DMS79 (cell line): ENCODE measurements around the gene SPATA25.
A peak's percentile ranks its signal among the peaks of the same experiment; 100 is the strongest.
"Not testable (repeated sequence)": the region's sequence is repeated elsewhere in the genome, so short reads cannot be mapped to it uniquely, and the experiment has no call there.

Source experiments
- DNase-seq: peaks from one replicate; lab custom pipeline; 2025; lab: John Stamatoyannopoulos, UW

The SPATA25 gene, protein sequence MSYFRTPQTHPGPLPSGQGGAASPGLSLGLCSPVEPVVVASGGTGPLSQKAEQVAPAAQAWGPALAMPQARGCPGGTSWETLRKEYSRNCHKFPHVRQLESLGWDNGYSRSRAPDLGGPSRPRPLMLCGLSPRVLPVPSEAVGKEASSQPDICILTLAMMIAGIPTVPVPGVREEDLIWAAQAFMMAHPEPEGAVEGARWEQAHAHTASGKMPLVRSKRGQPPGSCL

DNA sequence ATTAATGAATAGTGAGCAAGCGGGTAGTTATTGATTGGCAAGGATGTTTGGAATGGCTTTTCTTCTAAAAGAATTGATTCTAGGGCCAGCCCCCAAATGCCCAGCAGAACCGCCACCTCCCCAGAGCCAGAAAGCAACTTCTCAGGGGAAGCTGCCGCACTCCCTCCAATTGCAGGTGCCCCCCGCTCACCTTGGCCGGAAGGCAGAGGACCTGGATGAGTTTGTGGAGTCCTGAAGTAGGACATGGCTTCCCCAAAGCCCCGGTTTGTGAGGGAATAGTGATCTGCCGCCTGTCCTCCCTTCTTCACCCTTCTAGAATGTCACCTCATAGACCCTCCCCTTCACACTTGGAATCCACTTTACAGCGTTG lies at the start of gene SPATA25:
Gene SPATA25, minus strand, starts transcription at position 277 of the 370 bp plus-strand sequence. Its CDS starts 32 bp downstream, at position 245.
- no peak for DNase-seq

DNA sequence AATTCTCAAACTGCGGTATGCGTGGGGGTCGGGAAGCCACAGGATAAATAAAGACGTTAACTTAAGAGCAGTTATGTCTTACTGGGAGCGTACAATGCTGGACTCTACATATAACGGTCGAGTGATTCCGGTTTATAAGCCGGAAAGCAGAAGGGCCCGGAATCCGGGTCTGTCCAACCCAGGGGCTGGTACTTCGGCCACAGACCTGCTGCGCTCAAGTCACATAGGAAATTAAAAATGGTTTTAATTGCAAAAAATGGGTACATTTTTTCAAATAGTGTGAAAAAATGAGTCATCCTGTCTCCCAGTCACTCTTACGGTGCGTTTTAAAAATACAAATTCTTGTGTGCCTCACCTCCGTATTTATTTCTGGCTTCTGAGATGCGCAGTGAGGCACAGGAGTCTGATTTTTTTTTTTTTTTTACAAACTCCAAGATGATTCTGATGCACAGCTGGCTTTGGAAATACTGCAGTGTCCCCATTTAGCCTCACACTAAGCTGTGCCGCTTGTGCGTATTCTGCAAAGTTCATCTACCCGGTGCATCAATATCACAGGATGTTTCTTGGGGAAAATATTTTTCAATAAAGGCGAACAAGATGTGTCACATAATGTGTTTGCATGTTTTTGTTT lies 48.1 kb upstream of the SPATA25 start:
- no peak for DNase-seq

DNA sequence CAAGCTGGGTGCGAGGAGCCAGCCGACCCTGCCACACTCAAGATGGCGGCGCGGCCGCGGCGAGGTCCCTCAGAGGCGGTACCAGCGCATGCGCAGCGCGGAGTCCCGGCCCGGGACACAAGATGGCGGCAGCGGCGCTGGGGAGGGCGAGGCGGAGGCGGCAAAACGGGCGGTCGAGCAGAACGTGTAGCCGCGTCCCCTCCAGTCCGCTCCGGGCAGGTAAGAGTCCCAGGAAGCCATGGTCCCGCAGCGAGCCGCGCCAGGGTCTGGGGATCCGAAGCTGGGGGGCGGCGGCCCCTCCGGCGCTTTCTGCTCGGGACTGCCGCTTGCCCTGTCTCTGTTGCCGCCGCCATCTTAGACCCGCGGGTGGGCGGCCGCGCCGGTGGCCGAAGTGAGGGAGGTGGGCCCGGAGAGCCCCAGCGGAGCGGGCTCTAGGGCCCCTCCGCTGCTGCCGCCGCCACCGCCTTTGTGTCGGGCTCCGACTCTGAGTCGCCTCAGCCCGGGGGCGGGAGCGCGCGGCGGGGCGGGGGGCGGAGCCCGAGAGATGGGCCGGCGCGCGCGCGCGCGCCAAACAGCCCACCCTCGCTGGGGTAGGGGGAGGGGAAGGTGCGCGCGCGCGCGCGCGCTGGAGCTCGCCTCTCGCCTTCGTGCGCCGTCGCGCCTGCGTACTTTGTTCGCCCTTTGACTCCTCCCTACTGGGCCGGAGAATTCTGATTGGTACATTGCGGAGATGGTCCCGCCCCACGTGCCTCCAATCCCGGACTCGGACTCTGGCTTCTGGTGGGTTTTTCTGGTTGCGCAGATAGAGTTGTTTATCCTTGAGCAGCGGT lies 47.4 kb upstream of the SPATA25 start, which contains the start of gene PCIF1:
Gene PCIF1, plus strand, starts transcription at position 98 of the 830 bp plus-strand sequence. CDS start 4,317 bp downstream, outside the sequence.
- DNase-seq, result peak; percentile 74

DNA sequence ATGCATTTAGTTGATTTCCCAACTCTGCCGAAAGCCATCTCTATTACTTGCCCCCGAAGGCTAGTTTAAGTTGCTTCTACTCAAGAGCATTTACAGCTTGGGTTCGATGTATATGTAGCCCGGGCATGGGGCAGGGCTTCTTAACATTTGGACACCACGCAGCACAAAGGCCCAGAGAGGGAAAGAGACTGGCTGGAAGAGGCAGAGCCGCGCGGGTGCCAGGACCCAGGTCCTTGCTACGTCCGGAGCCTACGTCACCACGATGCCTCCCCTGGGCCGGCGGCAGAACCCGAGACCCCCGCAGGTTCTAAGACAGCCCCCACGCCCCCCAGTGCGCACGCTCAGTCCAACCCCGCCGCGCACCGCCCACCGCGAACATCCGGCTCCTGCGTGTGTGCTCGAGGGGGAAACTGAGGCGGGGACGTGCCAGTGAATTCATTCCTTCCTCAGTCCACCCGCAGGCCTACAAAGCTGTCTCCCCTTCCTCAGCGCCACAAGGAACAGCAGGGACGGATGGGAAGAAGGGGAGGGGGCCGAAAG lies 46.7 kb upstream of the SPATA25 start:
- DNase-seq, result peak; percentile 29

DNA sequence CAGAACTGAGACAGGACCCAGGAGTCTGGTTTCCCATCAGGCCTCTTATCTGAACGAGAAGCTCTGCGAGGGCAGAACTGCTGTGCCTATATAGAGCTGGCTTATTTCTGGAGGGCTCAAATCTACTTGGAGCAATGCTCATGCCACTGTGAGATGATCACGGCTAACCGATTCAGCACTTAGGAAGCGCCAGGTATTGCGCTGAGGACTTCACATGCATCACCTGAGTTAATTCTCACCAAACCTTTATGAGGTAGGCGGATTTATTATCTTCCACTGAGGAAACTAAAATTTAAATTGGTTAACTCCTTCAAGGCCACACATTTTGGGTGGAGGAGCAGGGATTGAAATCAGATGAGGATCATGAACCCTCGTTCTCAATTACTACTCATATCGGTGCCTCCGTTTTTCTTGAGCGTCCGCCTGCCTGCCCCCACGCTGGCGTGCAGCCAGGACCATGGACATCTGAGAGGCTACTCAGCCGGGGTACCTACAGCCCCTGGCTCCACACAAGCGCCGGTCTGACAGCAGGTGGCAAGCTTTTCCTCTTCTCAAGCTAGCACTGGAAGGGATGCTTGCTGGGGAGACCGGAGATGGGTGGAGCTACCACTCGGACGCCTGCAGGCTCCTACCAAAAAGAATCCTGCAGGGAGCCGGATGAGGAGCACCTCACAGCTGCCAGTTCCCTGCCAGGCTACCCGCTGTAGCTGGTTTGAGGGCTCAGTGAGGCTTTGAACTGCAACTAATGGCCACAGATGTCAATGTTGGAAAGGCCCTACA lies 46.0 kb upstream of the SPATA25 start:
- DNase-seq, result peak; percentile 60

DNA sequence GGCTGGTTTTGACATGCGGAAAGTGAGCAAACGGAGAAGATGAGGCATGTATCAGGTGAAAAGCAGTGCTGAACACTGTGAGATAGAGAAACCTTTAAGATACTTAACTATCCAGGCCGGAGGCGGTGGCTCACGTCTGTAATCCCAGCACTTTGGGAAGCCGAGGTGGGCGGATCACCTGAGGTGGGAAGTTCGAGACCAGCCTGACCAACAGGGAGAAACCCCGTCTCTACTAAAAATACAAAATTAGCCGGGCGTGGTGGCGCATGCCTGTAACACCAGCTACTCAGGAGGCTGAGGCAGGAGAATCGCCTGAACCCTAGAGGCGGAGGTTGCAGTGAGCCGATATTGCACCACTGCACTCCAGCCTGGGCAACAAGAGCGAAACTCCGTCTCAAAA lies 44.3 kb upstream of the SPATA25 start:
- not testable (repeated sequence) for DNase-seq

DNA sequence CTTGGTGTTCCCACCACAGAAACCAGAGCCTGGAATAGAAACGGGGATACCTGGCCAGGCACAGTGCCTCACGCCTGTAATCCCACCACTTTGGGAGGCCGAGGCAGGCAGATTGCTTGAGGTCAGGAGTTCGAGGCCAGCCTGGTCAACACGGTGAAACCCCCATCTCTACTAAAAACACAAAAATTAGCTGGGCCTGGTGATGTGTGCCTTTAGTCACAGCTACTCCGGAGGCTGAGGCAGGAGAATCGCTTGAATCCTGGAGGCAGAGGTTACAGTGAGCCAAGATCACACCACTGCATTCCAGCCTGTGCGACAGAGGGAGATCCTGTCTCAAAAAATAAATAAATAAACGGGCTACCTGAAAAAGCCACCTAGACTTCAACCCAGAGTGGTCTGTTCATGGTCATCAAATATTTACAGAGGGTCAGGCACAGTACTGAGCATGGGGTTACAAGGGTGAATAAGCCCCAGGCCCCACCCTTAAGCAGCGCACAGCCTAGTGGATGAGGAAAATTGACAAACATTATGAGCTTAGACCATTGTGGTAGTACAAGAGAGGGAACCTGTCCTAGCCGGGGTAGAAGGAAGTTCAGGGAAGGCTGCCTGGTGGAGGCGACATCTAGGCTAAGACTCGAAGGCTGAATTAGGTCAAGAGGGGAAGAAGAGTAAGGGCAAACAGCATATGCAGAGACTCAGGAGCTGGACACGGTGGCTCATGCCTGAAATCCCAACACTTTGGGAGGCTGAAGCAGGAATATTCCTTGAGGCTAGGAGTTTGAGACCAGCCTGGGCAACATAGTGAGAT lies 39.9 kb upstream of the SPATA25 start:
- DNase-seq, result no peak

DNA sequence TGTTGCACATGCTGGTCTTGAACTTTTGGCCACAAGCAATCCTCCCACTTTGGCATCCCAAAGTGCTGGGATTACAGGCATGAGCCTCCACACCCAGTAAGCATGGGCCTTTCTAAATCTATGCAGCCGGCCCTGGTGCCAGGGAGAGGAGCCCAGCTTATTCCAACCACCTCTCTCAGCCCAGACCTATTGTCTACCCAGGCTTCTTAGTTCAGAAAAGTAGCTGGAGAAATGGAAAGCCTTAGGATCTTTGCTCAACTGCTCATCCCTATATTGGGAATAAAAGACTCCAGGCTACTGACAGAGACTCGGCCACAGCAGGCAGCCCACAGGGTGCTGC lies 39.3 kb upstream of the SPATA25 start:
- DNase-seq, result no peak

DNA sequence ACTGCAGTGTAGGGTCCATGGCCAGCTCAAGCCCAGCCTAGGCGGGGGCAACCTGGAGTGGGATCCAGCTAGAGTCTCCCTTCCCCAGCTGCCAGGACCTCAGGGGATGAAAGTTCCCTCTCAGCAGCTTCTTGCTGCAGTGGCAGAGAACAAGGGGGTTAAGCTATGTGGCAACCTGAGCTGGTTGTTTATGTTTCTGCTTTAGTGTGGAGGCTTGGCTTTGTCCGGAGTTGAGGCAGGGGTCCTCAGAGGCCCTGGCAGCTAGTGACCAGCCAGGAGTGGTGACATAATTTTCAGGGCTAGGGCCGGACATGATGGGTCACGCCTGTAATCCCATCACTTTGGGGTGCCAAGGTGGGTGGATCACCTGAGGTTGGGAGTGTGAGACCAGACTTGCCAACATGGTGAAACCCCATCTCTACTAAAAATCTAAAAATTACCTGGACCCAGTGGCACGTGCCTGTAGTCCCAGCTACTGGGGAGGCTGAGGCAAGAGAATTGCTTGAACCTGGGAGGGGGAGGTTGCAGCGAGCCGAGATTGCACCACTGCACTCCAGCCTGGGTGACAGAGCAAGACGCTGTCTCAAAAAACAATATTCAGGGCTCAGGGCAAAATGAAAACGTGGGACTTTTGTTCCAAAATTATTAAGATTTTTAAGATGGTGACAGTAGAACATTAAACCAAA lies 38.5 kb upstream of the SPATA25 start:
- no peak for DNase-seq

DNA sequence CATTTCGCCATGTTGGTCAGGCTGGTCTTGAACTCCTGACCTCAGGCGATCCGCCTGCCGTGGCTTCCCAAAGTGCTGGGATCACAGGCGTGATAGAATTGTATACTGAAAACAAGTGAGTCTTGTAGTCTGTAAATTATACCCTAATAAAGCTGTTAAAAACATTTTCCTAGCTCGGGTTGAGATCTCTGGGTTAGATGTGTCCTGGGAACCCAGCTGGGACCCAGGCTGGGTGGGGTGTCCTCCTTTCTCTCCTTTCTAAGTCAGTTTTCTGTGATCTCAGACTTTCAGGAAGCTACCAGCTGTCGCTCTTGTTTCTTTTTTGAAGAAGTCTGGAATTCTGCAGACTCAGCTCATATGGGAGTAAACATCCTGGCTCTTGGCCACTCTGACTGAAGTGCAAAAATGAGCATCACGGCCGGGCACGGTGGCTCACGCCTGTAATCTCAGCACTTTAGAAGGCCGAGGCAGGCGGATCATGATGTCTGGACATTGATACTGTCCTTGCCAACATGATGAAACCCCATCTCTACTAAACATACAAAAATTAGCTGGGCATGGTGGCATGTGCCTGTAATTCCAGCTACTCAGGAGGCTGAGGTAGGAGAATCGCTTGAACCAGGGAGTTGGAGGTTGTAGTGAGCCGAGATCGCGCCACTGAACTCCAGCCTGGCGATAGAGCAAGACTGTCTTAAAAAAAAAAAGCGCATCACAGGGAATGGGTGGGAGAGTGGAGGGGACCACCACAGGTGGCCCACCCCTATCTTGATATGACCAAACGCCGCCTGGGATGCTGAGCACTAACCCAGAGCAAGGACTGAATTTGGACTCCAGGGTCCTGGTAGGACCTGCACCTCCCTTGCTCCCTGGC lies 37.2 kb upstream of the SPATA25 start:
- DNase-seq, result no peak

DNA sequence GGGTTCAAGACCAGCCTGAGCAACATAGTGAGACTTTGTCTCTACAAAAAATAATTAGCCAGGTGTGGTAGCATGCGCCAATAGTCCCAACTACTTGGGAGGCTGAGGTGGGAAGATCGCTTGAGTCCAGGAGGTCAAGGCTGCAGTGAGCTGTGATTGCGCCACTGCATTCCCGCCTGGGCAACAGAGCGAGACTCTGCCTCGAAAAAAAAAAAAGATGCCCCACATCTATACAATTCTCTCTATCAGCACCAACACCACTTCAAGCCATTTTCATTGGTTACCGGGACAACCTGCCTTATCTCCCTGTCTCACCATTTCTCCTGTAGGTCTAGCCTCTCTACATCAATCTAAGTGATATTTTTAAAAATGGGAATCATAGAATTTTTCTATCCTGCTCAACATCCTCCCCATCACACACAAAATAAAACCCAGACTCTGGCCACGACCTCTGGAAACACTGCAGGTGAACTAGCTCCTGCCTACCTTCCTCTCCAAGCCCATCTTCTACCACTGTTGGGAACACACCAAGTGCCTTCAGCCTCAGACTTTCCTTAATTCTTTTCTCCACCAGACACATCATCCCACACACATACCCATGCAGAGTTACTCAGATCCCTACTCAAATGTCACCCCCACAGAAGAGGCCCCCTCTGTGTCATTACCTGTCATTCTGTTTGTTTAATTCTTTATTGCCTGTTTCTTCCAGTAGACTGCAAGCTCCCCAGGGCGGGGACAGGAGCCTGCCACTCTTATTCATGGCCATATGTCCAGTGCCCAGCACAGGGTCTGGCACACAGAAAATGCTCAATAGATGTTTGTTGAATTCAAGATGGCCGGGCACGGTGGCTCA lies 34.1 kb upstream of the SPATA25 start:
- no peak for DNase-seq

DNA sequence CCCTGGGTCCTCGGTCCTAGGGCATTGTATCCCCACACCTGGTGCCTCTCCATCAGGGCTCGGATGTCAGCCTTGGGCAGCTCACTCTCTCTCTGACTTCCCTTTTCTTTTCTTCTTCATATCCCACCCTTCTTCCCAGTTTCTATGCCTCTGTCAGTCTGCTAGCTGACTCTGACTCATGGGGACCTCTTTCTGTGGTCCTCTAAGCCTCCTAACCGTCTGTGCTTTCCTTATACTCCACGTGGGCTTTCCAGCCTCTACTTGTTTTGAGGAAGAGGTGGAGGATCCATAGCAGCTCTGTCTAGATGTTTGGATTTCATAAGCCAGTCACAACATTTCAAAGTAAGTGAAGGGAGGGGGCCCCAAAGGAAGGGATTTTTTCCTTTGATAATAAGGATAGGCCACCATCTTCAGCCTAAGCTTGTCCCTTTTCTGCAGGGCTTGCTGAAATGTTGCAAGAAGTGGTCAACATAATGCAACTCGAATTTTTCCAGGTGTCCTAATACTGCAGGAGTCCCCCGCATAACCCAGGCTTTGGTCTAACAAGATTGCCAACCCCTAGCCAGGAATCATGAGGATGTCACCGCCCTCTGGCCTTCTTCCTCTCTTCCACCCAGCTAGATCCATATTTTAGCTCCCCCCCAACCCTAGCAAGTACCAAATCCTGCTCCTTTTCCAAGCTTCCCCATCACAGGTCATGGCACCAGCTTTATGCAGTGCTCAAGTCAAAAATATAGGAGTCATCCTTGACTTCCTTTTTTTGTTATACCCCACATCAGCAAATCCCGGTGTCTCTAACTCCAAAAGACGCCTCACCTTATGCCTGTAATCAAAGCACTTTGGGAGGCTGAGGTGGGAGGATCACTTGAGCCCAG lies 33.3 kb upstream of the SPATA25 start:
- no peak for DNase-seq

DNA sequence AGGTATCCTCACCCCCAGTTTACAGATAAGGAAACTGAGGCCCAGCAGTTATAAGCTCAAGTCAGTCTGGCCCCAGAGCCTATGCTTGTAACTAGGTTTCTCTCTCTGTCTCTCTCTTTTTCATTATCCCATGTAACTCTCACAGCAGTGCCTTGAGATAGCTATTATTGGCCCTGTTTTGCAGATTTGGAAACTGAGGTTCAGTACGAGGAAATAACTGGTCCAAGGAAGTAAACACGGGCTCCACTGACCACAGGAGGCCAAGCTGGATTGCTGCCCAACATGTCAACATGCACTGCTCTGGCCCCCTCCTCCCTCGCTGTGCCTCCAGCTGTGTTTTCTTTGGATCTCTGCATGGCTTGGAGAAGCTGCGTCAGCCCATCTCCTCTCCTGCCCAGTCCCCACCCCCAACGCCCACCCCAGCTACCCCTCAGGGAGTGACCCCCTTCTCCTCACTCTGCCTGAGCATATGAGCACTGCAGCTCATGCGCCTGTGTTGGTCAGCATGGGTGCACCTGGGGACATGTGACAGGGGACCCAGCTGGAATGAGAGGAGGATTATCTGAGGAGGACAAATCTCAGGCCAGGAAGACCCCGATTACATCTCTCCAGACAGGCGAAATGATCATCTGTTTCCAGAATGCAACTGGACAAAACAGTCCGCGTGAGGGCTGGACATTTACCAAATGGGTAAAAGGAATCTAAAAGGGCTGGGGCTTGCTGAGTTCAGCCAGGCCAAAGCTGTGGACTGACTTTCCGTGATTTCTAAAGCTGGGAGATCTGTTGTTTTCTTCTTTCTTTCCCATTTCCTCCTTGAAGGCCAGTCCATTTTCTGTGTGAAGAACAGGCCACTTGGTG lies 32.3 kb upstream of the SPATA25 start:
- no peak for DNase-seq

DNA sequence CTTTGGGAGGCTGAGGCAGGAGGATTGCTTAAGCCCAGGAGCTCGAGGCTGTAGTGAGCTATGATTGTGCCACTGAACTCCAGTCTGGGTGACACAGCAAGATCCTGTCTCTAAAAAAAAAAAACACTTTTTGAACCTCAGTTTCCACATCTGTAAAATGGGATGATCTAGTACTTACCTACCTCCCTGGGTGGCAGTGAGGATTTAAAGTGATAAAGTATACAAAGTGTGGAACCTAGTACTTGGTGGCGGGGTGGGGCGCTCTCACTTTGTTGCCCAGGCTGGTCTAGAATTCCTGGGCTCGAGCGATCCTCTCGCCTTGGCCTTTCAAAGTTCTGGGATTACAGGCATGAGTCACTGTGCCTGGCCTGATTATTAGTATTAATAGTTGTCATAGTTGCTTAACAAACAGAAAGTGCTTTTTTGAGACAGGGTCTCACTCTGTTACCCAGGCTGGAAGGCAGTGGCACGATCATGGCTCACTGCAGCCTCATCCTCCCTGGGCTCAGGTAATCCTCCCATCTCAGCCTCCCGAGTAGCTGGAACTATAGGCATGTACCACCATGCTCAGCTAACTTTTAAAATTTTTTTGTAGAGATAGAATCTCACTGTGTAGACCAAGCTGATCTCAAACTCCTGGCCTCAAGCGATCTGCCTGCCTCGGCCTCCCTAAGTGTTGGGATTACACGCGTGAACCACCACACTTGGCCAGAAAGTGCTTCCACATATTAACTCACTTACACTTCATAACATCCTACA lies 31.5 kb upstream of the SPATA25 start:
- no peak for DNase-seq

DNA sequence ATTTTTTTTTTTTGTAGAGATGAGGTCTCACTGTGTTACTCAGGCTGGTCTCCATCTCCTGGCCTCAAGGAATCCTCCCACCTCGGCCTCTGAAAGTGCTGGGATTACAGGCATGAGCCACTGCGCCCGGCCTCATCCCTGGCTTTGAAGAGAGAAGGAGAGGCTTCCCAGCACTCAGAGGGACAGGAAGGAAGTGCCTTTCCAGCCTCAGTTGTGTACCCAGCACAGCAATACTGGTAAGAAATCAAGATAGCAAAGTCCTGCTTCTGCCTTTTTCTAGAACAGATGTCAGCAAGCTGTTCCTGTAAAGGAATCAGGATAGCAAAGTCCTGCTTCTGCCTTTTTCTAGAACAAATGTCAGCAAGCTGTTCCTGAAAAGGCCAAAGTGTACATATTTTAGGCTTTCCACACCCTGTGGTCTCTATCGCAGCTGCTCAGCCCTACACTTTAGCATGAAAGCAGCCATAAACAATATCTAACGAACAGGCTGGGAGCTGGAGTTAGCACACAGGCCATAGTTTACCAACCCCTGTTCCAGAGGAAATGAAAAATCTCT lies 30.8 kb upstream of the SPATA25 start:
- DNase-seq, result no peak

DNA sequence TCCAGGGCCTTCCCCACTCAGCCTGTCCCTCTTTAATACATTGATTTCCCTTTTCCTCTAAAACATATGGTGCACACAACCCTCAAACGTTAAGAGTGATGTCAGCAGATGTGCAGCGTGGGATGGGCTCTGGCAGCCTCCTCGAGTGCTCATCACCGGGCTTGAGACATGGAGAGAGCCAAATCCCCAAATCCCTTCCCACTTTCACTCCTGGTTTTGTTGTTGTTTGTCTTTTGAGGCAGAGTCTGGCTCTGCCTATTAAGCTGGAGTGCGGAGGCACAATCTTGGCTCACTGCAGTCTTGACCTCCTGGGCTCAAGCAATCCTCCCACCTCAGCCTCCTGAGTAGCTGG lies 30.3 kb upstream of the SPATA25 start:
- no peak for DNase-seq
